ENCODE results near the gene WNT11.

WNT11 gene

GRCh38 chr11:76221365-76221764 is 15.1 kb upstream of the WNT11 start:
- in situ Hi-C loops (cut with MboI; ENCODE audit: low sequenced_read_pairs), result no loop called here

- in situ Hi-C loops (cut with MboI; ENCODE audit: low sequenced_read_pairs), result no loop called here
Measured at GRCh38 chr11:76219243-76219642, 12.9 kb upstream of the WNT11 start.

- in situ Hi-C loops (cut with MboI; ENCODE audit: low sequenced_read_pairs), result no loop called here
Measured at GRCh38 chr11:76218449-76219178, 12.3 kb upstream of the WNT11 start.

GRCh38 chr11:76217653-76218160 is 11.4 kb upstream of the WNT11 start:
- in situ Hi-C loops (cut with MboI; ENCODE audit: low sequenced_read_pairs), result no loop called here

GRCh38 chr11:76216536-76217325 is 10.4 kb upstream of the WNT11 start:
- in situ Hi-C loops (cut with MboI; ENCODE audit: low sequenced_read_pairs), result no loop called here

- in situ Hi-C loops (cut with MboI; ENCODE audit: low sequenced_read_pairs), result no loop called here
Measured at GRCh38 chr11:76215941-76216340, 9.6 kb upstream of the WNT11 start.

GRCh38 chr11:76214968-76215548 is 8.8 kb upstream of the WNT11 start:
- in situ Hi-C loops (cut with MboI; ENCODE audit: low sequenced_read_pairs), result no loop called here

GRCh38 chr11:76214186-76214585 is 7.9 kb upstream of the WNT11 start:
- in situ Hi-C loops (cut with MboI; ENCODE audit: low sequenced_read_pairs), result no loop called here

GRCh38 chr11:76212086-76213035 is 6.1 kb upstream of the WNT11 start:
- in situ Hi-C loops (cut with MboI; ENCODE audit: low sequenced_read_pairs), result no loop called here

- in situ Hi-C loops (cut with MboI; ENCODE audit: low sequenced_read_pairs), result no loop called here
Measured at GRCh38 chr11:76210931-76211851, 4.9 kb upstream of the WNT11 start.

- in situ Hi-C loops (cut with MboI; ENCODE audit: low sequenced_read_pairs), result no loop called here
Measured at GRCh38 chr11:76209973-76210930, 4.0 kb upstream of the WNT11 start.

GRCh38 chr11:76209375-76209972 is 3.2 kb upstream of the WNT11 start:
- in situ Hi-C loops (cut with MboI; ENCODE audit: low sequenced_read_pairs), result no loop called here

- in situ Hi-C loops (cut with MboI; ENCODE audit: low sequenced_read_pairs), result no loop called here
Measured at GRCh38 chr11:76208438-76209374, 2.4 kb upstream of the WNT11 start.

GRCh38 chr11:76207642-76208401 is 1.5 kb upstream of the WNT11 start:
- in situ Hi-C loops (cut with MboI; ENCODE audit: low sequenced_read_pairs), result no loop called here

- in situ Hi-C loops (cut with MboI; ENCODE audit: low sequenced_read_pairs), result no loop called here
Measured at GRCh38 chr11:76206077-76206326, 300 bp downstream of the WNT11 start.

- in situ Hi-C loops (cut with MboI; ENCODE audit: low sequenced_read_pairs), result no loop called here
Measured at GRCh38 chr11:76205252-76206076, 838 bp downstream of the WNT11 start.

Data from HL-60/S4 (cell line).